H1 (cell line): ENCODE results near the gene GTF3C2. TPM values are rescaled to one million over a fixed set of nuclear protein-coding genes. Genes with fewer than 3 reads are reported as not detected.

Experiments
- CTCF ChIA-PET: fragments of 300-600 bp; sonication (Branson Sonifier 250); formaldehyde crosslinking; loops from one replicate; lab custom pipeline; 2021; ENCODE audit not compliant: partially characterized antibody; lab: Charles Lee
- POLR2A ChIA-PET: fragments of 300-600 bp; sonication (Branson Sonifier 250); formaldehyde crosslinking; loops from one replicate; lab custom pipeline; 2021; ENCODE audit warnings: inconsistent platforms; ENCODE audit not compliant: partially characterized antibody; lab: Charles Lee
- DNase-seq, 2 experiments: peaks; one replicate each; pipeline versions ENCODE4 v3.0.0 to v3.0.0-alpha.2; 2010 to 2022; ENCODE audit warnings: low spot score in 2 of 2, low read depth in 1 of 2, mixed read lengths in 1 of 2
- FAIRE-seq: peaks from 2 replicates; lab custom pipeline; 2011; peaks lifted over from hg19 to GRCh38; lab: Jason Lieb, UNC
- H2AFZ ChIP-seq: 2 replicates; pipeline ENCODE4 v1.8.1; 2012; ENCODE audit warnings: low read length, inconsistent platforms
- H2AK5ac ChIP-seq: 2 replicates; pipeline ENCODE4 v1.6.1; 2013; ENCODE audit warnings: low read depth, low read length
- H2BK120ac ChIP-seq: replicated peaks from 2 replicates; pipeline ENCODE3; 2013; ENCODE audit warnings: low read depth, low read length, inconsistent platforms
- H2BK12ac ChIP-seq: 2 replicates; pipeline ENCODE4 v1.6.1; 2013; ENCODE audit warnings: low read depth, low read length
- H2BK15ac ChIP-seq: 2 replicates; pipeline ENCODE4 v1.6.1; 2013; ENCODE audit warnings: low read length
- H2BK20ac ChIP-seq: 2 replicates; pipeline ENCODE4 v1.6.1; 2013; ENCODE audit warnings: low read length
- H2BK5ac ChIP-seq: 2 replicates; pipeline ENCODE4 v1.6.1; 2013; ENCODE audit warnings: low read depth, low read length
- H3K14ac ChIP-seq: 2 replicates; pipeline ENCODE4 v1.6.1; 2013; ENCODE audit warnings: inconsistent platforms; ENCODE audit not compliant: insufficient read length
- H3K18ac ChIP-seq: 2 replicates; pipeline ENCODE4 v1.6.1; 2013; ENCODE audit warnings: low read length; ENCODE audit errors: extremely low read depth
- H3K23ac ChIP-seq: 2 replicates; pipeline ENCODE4 v1.6.1; 2013; ENCODE audit warnings: inconsistent platforms; ENCODE audit not compliant: insufficient read length
- H3K23me2 ChIP-seq: 2 replicates; pipeline ENCODE4 v1.6.1; 2013; ENCODE audit warnings: low read depth, low read length
- H3K27ac ChIP-seq: 2 replicates; pipeline ENCODE4 v1.6.1; 2011; ENCODE audit warnings: low read depth, low read length, inconsistent platforms
- H3K27me3 ChIP-seq, 4 experiments: replicated peaks in 1 of 4; 1 replicate in 1 of 4; 2 replicates in 3 of 4; pipeline versions ENCODE4 v1.6.1 to v1.8.1; 2011 to 2013; ENCODE audit warnings: low read length in 3 of 4, mild to moderate bottlenecking in 3 of 4, inconsistent platforms in 2 of 4, mixed read lengths in 2 of 4, moderate library complexity in 1 of 4; ENCODE audit not compliant: control insufficient read depth in 3 of 4, insufficient read depth in 3 of 4; ENCODE audit errors: extremely low read depth in 1 of 4
- H3K36me3 ChIP-seq, 4 experiments: 2 replicates each; pipeline versions ENCODE4 v1.6.1 to v1.8.1; 2011 to 2013; ENCODE audit warnings: mild to moderate bottlenecking in 4 of 4, low read length in 3 of 4, moderate library complexity in 2 of 4, control low read depth in 1 of 4, inconsistent platforms in 1 of 4; ENCODE audit not compliant: insufficient read depth in 4 of 4, control insufficient read depth in 2 of 4
- H3K4ac ChIP-seq: replicated peaks from 2 replicates; pipeline ENCODE3; 2013; ENCODE audit warnings: low read length, low read depth, mixed read lengths, inconsistent platforms; ENCODE audit not compliant: insufficient read length
- H3K4me1 ChIP-seq, 4 experiments: replicated peaks in 1 of 4; 1 replicate in 1 of 4; 2 replicates in 3 of 4; pipeline versions ENCODE4 v1.6.1 to v1.8.1; 2011 to 2013; ENCODE audit warnings: low read length in 3 of 4, inconsistent platforms in 2 of 4, mixed read lengths in 1 of 4; ENCODE audit not compliant: insufficient read depth in 4 of 4, control insufficient read depth in 3 of 4
- H3K4me2 ChIP-seq, 2 experiments: 2 replicates each; pipeline versions ENCODE4 v1.6.1 to v1.8.1; 2011 to 2013; ENCODE audit warnings: low read depth in 2 of 2, low read length in 2 of 2, control low read depth in 1 of 2, inconsistent platforms in 1 of 2, mild to moderate bottlenecking in 1 of 2; ENCODE audit not compliant: insufficient read depth in 1 of 2
- H3K4me3 ChIP-seq, 4 experiments: fragments of 200-600, 300-600 bp in 1 of 4; sonication (generic), shearing (Covaris generic), sonication (Bioruptor Twin) in 1 of 4; 2 replicates each; pipeline versions ENCODE4 v1.5.1 to v1.8.1; 2011 to 2016; ENCODE audit warnings: low read length in 4 of 4, low read depth in 3 of 4, control low read depth in 2 of 4, inconsistent platforms in 2 of 4, mild to moderate bottlenecking in 2 of 4, mixed read lengths in 1 of 4, moderate library complexity in 1 of 4; ENCODE audit not compliant: insufficient read depth in 2 of 4; ENCODE audit errors: extremely low read depth in 1 of 4
- H3K56ac ChIP-seq: replicated peaks from 2 replicates; pipeline ENCODE3; 2013; ENCODE audit warnings: low read depth, mild to moderate bottlenecking, mixed read lengths, low read length, inconsistent platforms; ENCODE audit not compliant: insufficient read length
- H3K79me1 ChIP-seq: 2 replicates; pipeline ENCODE4 v1.6.1; 2013; ENCODE audit warnings: low read depth, low read length, control low read depth
- H3K79me2 ChIP-seq, 2 experiments: 2 replicates each; pipeline versions ENCODE4 v1.6.1 to v1.8.1; 2012 to 2013; ENCODE audit warnings: low read length in 2 of 2, mild to moderate bottlenecking in 2 of 2, inconsistent platforms in 1 of 2; ENCODE audit not compliant: insufficient read depth in 2 of 2, control insufficient read depth in 1 of 2
- H3K9ac ChIP-seq, 4 experiments: replicated peaks in 1 of 4; 1 replicate in 1 of 4; 2 replicates in 3 of 4; pipeline versions ENCODE4 v1.6.1 to v1.8.1; 2011 to 2013; ENCODE audit warnings: low read depth in 3 of 4, low read length in 3 of 4, control low read depth in 2 of 4, mild to moderate bottlenecking in 2 of 4, moderate library complexity in 2 of 4, inconsistent platforms in 1 of 4; ENCODE audit errors: extremely low read depth in 1 of 4
- H3K9me3 ChIP-seq, 2 experiments: 2 replicates each; pipeline versions ENCODE4 v1.6.1 to v1.8.1; 2012 to 2013; ENCODE audit warnings: mild to moderate bottlenecking in 2 of 2, moderate library complexity in 2 of 2, control low read depth in 1 of 2, inconsistent platforms in 1 of 2, low read depth in 1 of 2, low read length in 1 of 2, mixed read lengths in 1 of 2; ENCODE audit not compliant: insufficient read depth in 2 of 2
- H4K20me1 ChIP-seq, 2 experiments: replicated peaks in 1 of 2; 2 replicates each; pipeline versions ENCODE3 to v1.8.1; 2011 to 2013; ENCODE audit warnings: inconsistent platforms in 2 of 2, low read length in 2 of 2, mild to moderate bottlenecking in 1 of 2; ENCODE audit not compliant: insufficient read depth in 2 of 2, control insufficient read depth in 1 of 2
- H4K5ac ChIP-seq: 2 replicates; pipeline ENCODE4 v1.6.1; 2013; ENCODE audit warnings: low read length, low read depth, mixed read lengths, inconsistent platforms; ENCODE audit not compliant: insufficient read length
- H4K8ac ChIP-seq: 2 replicates; pipeline ENCODE4 v1.8.0; 2013; ENCODE audit warnings: mild to moderate bottlenecking, moderate library complexity, low read length, inconsistent platforms; ENCODE audit not compliant: insufficient read depth; ENCODE audit errors: extremely low read depth
- H4K91ac ChIP-seq: replicated peaks from 2 replicates; pipeline ENCODE3; 2013; ENCODE audit warnings: low read length, mixed read lengths, inconsistent platforms; ENCODE audit not compliant: insufficient read length
- JUN ChIP-seq: IDR thresholded peaks from 2 replicates; pipeline ENCODE4 v1.6.1; 2011; ENCODE audit warnings: low read depth, mild to moderate bottlenecking, improper control_type of control experiment, low read length
- MAFK ChIP-seq: IDR thresholded peaks from 2 replicates; pipeline ENCODE4 v1.6.1; 2012; ENCODE audit warnings: low read depth, mild to moderate bottlenecking, improper control_type of control experiment, low read length
- WGBS, 2 experiments: shearing (Covaris generic) in 1 of 2; methylation state at CpG; one replicate each; pipeline versions ENCODE4 v1.1.6 to v1.1.7; 2013 to 2015; ENCODE audit warnings: low lambda C conversion rate in 2 of 2, mixed read lengths in 2 of 2, inconsistent platforms in 1 of 2, low coverage in 1 of 2, missing lambda C conversion rate in 1 of 2; ENCODE audit not compliant: insufficient replicate concordance in 2 of 2, insufficient coverage in 1 of 2, insufficient read length in 1 of 2; ENCODE audit errors: extremely low coverage in 1 of 2, missing lambda C conversion rate in 1 of 2; 5-methylcytosine and 5-hydroxymethylcytosine counted together
- polyA plus RNA-seq, 7 experiments: library from polyadenylated mRNA; depleted of rRNA in 3 of 7; stranded (reverse) in 5 of 7; unstranded in 2 of 7; fragments of >200 nt in 5 of 7; fragments of 200-250 nt in 2 of 7; gene quantifications; 1 replicate in 5 of 7; 2 replicates in 1 of 7; 4 replicates in 1 of 7; pipeline versions ENCODE4 v1.2.1 to v1.2.3, GENCODE V29; 2011 to 2013; ENCODE audit warnings: missing spikeins in 2 of 7, mixed read lengths in 2 of 7
- total RNA-seq: library from RNA; stranded (reverse); fragmentation: NEBNext Ultra II Directional; extraction: Animal tissue kit (Norgen Biotek cat#: 25700); gene quantifications from 2 replicates; pipeline ENCODE4 v1.2.1, GENCODE V29; 2021

GTF3C2 gene
- total and polyA plus RNA-seq, 2 of the 8 experiments (the other 6 are each of a cell fraction or from before 2014, with no cell fraction given) = 118 to 127 TPM

- Histone ChIP-seq H3K36me3 (no peaks in the 10 kb centered on the region), H2AFZ (no peak overlapping the region), H4K5ac (no peak overlapping the region), H4K91ac (no peak overlapping the region), H2BK5ac (no peak overlapping the region), H2BK15ac (no peak overlapping the region), H2BK12ac (no peak overlapping the region), H3K27me3 (peaks cover 0 to 4% (median 0%) of the 10 kb centered on the region in 4 experiments; a peak in 1 of 7 replicates), H2AK5ac (no peak overlapping the region), H3K9ac (no peak overlapping the region), H3K79me2 (no peaks in the 10 kb centered on the region), H3K4ac (no peak overlapping the region), H3K14ac (no peak overlapping the region), H3K4me3 (peak overlapping the region in 1 of 4 experiments; percentile 43; a peak in 1 of 8 replicates), H3K18ac (no peak overlapping the region), H3K23ac (no peak overlapping the region), H2BK120ac (peak overlapping the region; percentile 33), H3K56ac (no peak overlapping the region), H4K8ac (no peak overlapping the region), H3K4me1 (peaks cover 4 to 15% (median 13%) of the 10 kb centered on the region in 4 experiments), H2BK20ac (no peak overlapping the region), H3K27ac (no peak overlapping the region), H3K23me2 (peaks cover 3% of the 10 kb centered on the region), H3K9me3 (no peaks in the 10 kb centered on the region), H3K4me2 (peak overlapping the region in 1 of 2 experiments; percentile 76; a peak in 2 of 4 replicates), H4K20me1 (no peaks in the 10 kb centered on the region), H3K79me1 (no peaks in the 10 kb centered on the region)
- CTCF ChIA-PET = interaction anchor here (0.8 to 20.2 kb wide), 26 partner anchors 8 to 256 kb away, joined by 3 to 413 read pairs (median 5); partner anchors contain the start of genes CAD, SLC30A3 and UCN
- FAIRE-seq = no peak
- no peak for DNase-seq
- WGBS, 2 experiments = 89% methylated on average over 3 of the region's 3 CpGs; no CpG with 5 or more reads in 1 of the 2 experiments
- POLR2A ChIA-PET = interaction anchor here (1.1 to 11.9 kb wide), 17 partner anchors 9 to 177 kb away, joined by 3 to 149 read pairs (median 6); partner anchors contain the start of genes ATRAID, GTF3C2, MPV17 and SLC30A3
- TF ChIP-seq JUN = no peak
- TF ChIP-seq MAFK = no peak
Observed at GRCh38 chr2:27281442-27281841, 75.1 kb downstream of the GTF3C2 start.
